Dermis microvascular lymphatic vessel endothelial cell (primary cell): Measurements from ENCODE around the gene SCN4A. TPM values are rescaled to one million over a fixed set of nuclear protein-coding genes. Genes with fewer than 3 reads are reported as not detected.
"Not testable (repeated sequence)": the region's sequence is repeated elsewhere in the genome, so short reads cannot be mapped to it uniquely, and the experiment has no call there.

Source experiments
- DNase-seq, 2 donors: peaks; one replicate each; pipeline versions ENCODE4 v3.0.0 to v3.0.0-alpha.2; 2010; ENCODE audit warnings: low read depth in 2 of 2
- total RNA-seq: library from RNA; depleted of rRNA; stranded (reverse); fragments of >200 nt; gene quantifications from 2 replicates; pipeline ENCODE4 v1.2.1, GENCODE V29; 2014

SCN4A gene
- total RNA-seq, 1 donor from 2014 or later = 0.13 TPM

DNA sequence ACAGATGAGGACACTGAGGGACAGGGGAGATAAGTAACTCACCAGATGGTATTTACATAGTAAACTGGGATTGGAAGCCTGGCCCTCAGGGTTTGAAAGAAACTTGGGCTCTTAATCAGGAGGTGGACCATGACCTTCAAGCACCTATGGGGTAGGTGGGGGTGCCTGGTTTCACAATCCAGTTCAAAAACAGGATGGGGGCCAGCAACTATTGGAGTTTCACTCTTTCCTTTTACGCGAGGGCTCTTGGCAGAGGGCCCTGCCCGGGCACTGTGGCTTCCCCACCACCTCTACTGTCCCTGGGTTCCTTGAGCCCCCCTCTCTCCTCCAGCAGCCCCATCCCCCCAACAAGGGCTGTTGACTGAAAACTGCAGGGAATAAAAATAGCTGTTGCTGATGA, 14.1 kb upstream of the SCN4A start:
- DNase-seq = no peak

DNA sequence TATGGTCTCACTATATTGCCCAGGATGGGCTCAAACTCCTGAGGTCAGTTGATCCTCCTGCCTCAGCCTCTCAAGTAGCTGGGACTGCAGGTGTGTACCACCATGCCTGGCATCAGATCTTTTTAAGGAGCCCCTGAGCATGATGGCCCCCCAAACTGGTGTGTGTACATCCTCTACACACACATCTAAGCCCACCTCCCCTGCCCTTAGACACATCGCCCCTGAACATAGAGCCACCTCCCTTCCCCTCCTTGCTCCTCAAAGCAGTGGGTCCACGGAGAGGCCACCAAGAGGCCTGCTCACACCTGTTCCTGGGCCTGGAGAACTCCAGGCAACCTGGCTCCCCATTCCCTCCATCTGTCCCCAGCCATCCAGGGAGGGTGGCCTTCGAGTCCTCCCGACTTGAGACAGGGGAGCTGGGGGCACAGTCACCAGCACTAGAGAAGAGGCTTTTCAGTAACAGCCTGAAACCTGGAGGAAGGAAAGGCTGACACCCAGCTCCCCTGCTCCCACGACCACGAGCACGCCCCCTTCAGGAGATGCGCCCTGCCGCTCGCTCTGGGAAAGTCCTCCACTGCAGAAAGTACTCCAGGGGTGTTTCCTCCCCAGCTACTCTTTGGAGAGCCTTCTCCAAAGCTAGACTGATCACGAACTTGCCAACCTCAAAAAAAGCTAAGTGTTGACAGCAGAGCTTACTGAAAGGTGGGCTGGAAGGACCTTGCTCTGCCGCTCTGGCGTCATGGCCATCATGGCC, 12.8 kb upstream of the SCN4A start:
- no peak for DNase-seq

DNA sequence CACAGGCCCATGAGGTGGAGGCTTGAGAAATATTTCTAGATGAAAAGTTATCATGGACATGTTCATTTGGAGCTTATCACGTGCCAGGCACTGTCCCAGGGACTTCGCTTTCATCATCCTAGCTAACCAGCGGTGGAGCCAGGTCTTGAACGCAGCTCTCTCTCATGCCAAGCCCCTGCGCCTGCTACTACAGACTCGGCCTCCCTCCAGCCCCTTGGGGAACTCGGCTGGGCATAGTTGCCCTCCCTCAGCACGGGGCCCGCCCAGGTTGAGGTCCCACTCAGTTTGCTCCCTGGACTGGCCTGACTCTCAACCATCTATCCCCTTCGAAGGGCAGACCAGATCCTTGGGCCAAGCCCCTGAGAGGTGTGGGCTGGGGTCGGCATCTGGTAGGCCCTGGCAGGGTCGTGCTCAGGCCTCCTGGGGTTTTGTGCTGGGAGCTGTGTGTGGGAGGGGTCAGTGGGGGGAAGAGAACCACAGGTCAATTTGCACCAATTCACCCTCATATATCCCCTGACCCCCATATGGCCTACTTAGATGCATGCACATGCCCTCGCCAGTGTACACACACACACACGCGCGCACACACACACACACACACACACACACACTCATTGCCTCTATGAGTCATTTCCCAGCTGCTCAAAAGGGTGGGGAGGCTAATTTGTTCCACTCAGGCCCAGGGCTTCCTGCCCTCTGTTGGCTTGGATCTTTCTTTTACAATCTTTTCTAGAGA, 12.1 kb upstream of the SCN4A start:
- DNase-seq = peak; percentile 91 to 93

DNA sequence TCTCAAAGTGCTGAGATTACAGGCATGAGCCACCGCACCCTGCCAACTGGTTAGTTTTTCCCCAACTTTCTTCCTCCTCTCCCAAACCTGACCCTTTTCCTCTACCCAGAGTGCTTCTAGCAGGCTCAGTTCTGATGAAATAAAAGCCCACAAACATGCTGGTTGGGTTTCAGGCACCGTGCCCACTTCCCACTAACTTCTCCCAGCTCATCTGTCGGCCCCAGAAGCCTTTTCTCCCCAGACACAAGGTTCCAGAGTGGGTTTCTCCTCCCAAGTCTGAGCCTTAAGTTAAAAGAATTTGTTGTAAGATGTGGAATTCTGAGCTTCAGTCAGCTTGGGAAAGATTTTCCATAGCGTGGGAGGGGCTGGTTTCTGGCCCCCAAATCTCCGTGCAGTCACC, 11.5 kb upstream of the SCN4A start:
- DNase-seq = no peak

DNA sequence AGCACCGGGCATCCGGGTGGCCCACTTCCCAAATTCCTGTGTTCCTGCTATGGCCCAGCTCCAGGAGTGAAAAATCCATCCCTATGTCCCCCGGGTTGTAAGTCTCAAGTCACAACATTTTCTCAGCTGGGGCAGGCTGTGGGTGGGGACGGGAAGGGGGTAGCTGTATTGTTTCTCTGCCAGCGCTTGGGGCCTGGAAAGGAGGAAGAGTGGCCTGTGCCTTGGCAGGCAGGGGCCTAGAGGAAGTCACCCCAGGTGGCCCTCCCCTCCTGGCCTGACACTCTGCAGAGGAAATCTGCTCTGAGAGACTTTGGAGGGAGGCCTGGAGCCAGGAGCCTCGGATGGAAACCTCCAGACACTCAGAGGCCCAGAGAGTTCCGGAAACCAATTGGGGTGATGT, 10.6 kb upstream of the SCN4A start:
- DNase-seq = no peak

DNA sequence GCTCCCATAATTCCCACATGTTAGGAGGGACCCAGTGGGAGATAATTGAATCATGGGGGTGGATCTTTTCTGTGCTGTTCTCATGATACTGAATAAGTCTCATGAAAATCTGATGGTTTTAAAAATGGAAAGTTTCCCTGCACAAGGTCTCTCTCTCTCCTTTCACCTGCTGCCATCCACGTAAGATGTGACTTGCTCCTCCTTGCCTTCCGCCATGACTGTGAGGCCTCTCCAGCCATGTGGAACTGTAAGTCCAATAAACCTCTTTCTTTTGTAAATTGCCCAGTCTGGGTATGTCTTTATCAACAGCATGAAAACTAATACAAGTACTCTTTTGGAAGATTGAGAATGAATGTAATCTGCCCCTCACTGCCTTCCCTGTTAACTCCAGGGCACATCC, 9.9 kb upstream of the SCN4A start:
- not testable (repeated sequence) for DNase-seq

DNA sequence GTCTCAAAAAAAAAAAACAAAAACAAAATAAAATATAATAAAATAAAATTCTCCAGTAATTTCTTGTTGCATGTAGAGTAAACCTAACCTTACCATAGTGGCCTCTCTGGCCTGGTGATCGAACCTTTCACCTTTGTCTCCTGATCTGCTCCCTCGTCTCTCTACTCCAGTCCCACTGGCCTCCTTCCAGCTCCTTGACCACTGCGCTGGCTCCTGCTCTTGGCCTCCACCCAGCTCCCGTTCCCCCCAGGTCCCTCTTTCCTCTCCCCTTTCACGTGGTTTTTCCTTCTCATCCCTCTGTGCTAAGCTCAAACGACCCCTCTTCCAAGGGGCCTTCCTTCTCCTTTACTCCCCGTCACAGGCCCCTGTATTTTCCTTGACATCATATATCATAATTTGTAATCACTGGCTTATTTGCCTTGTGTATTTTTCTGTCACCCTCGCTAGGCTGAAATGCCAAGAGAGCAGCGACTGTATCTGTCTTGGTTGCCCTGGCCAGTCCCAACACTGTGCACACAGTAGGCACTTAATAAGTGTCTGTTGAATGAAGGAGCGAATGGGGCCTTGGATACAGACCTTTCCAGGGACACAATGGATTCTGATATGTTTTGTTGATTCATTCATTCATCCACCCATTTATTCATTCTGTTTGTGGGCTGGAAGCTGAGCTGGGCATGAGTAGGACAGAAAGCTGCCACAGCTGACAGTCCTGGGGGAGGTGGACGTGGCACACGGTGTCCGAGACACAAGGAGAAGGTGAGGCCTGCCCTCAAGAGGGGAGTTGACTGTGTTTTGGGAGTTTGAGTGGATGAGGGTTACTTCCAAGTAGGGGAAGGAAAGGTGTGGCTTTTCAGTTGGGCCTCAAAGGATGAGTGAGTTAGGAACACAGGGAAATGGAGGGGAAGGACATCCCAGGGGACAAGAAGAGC, 5.8 kb upstream of the SCN4A start:
- DNase-seq = no peak

DNA sequence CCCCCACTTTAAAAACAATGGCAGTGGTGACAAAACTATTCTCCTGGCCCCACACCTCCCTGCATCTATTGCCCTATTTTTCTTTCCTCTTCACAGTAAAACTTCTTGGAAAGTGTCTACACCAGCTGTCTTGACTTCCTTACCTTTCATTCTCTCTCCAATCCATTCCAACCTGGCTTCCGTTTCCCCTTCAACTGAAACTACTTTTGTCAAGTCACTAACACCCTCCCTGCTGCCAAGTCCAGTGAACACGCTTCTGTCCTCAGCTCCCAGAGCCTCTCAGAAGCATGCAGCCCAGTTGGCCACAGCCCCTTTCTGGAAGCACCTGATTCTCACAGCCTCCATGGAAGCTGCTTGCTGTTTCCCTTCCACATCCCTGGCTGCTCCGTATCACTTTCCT, 4.0 kb upstream of the SCN4A start:
- no peak for DNase-seq

DNA sequence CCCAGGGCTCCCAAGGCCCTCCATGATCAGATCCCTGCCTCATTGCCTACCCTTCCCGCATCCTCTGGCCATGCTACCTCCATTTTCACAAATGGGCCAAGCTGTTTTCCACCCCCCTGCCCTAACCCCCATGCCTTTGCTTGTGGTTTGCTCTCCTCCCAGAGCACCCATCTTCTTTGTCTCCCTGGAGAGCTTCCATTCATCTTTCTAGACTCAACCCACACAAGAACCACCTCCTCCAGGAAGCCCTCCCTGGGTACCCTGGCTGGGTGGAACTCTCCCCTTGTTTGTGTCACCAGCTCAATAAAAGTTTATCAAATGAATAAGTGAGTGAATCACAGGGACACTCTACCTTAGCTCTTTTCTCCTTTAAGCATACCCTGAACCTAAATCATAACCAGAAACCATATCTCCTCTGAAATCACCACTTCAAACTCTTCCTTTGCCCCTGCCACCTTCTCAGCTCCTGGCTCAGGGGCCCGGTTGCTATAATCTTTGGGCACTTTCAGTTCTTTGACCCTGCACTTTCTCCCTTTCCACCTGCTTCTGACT, 2.9 kb upstream of the SCN4A start:
- no peak for DNase-seq

DNA sequence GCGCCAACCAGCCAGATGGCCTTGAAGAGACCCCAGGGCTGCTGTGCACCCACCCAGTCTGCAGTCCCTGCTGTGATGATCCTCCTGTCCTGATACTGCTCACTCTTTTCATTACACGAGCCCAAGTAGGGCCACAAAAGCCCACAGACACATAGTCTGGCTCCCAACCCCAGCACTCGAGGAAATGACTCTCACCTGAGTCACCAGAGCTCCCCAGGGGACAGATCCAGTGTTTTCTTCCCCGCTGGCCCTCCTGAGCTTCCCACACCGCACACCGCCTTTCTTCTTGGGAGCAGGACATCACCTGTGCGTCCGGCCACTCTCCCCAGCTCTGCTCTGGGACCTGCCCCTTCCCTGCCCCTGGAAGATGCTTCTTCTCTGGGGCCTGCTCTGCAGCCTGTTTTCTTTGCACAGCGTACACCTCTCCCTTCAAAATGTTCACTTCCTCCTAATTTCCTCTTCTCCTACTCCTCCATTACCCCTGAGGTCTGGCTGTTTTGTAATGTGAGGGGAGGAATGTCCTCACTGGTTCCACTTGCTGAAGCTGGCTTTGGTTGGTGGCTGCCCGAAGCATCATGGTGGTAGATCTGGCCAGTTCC, 2.0 kb upstream of the SCN4A start:
- DNase-seq = peak in 1 of 2 donors; percentile 72

DNA sequence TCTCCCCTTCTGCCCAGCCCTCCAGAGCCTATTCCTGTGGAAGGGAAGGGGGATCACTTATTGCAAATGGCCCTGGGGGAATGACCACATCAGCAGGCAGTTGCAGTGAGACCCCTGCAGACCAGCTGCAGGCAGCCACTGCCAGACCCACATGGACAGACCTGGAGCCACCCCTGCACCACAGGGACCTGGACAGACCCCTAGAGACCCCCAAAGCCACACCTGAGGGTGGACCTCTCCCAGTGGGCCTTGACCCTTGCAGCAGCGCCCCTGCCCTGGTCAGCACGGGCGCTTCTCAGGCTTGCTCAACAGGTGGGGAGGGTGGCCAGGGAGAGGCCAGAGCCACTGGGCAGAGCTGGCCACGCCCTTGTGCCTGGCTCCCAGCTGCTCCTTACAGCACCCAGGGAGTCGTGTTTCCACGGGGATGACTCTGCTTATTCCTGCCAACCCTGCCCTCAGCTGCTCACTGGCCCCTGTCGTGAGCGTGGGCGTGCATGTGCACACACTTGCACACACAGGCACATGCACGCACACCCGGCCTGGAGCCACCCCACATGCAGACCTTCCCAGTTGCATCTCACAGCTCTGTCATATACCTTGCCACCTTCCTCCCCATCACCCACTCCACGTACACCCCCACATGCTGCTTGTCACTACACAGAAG, 1.3 kb upstream of the SCN4A start:
- no peak for DNase-seq

DNA sequence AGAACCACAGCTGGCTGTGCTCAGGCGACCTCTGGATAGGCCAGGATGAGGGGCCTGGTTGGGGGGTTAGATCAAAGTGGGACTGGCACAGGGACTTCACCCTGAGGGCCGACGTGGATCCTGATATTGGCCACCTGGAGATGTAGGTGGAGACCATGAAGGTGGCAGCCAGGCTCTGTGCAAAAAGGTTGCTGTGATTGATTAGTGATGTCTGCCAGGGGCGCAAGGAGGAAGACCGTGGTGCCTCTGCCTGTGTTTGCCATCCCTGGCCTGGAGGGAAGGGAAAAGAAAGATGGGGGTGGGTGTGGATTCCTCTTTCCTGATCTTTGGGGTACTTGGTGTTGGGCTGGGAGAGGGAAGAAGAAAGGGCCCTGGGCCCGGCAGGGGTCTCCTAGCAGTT, 529 bp upstream of the SCN4A start:
- DNase-seq = no peak

DNA sequence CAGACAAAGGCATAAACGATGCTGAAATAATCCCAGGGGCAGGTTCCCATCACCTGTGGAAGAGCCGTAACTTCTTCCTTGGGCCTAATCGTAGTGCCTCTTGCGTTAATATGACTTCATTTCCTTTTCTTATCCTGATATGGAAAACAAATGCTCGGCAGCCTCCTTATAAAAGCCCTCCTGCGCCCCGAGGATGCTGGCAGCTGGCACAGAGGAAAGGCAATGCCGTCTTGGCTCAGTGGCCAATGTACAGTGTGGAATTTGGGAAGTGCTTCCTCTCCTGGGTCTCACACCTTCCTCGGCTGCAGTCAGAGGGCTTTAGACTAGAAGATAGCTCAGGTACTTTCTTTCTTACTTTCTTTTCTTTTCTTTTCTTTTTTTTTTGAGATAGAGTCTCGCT, 3.4 kb downstream of the SCN4A start:
- no peak for DNase-seq

DNA sequence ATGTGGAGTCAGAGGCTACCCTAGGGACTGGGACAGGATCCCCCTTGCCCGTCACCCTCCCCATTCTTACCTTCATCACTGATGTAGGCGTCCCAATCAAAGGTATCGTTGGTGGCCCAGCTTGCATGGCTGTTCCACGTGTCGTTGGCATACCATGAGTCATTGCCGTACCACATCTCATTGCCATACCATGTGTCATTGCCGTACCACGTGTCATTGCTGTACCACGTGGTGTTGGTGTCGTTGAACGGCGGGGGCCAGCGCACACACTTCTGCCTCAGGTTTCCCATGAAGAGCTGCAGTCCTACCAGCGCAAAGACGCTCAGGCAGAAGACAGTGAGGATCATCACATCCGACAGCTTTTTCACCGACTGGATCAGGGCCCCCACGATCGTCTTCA, 4.8 kb downstream of the SCN4A start:
- DNase-seq = no peak

DNA sequence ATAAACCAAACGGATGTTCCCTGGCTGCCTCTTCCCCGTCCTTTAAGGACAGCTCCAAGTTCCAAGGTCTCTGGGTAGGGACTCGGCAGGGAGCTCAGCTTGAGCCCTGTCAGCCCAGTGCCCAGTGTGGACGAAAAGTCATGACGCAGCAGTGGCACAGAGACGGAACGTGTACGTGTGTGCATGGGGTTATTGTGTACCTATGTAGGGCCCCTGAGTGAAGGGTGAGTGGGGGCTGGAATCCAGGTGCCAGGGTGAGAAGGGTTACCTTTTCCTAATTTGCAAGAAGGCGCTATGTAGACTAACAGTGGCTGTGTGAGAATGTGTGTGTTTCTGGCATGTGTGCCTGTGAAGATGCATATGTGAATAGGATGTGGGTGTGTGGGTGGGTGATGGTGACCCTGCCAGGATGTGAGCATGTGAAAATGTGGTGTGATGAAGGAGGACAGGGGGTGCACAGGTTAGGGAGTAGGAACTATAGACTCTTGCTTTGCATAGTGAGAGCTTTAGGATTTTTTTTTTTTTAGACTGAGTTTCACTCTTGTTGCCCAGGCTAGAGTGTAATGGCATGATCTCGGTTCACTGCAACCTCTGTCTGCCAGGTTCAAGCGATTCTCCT, 6.0 kb downstream of the SCN4A start:
- DNase-seq = no peak

DNA sequence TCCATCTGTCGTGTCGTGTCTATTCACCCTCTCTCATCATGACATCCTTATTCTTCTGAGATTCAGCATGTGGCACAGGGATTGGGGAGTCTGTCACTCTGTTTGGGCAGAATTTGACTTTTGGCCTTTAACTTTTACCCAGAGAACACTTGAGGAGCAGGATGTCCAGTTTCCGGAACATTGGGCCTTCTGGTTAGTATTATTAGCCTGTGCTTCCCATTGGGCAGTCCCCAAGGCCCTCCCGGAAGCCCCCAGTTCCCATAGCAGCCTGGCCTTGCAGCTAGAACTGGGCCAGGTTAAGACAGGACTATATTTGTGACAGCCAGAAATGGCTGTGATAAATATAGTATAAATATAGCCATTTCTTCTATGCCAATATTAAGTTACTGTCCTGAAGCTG, 9.6 kb downstream of the SCN4A start:
- DNase-seq = no peak

DNA sequence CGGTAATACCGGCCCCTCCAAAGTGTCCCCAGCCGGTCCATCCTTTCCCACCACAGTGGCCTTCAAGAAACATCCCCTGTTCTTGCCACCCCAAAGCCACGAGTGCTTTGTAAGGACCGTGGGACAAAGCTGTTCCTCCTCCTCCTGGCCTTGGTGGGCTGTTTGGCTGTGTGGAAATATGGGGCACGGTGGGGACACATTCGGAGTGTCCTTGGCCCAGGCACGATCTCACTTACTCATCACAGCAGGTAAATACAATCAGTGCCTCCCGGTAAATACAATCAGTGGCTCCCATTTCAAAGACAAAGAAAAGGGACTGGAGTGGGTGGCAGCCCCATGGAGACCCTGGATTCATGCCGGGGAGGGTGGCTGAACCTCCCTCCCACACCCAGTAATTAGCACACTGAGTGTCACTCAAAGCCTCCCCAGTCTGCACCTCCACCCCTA, 10.4 kb downstream of the SCN4A start:
- DNase-seq = no peak

DNA sequence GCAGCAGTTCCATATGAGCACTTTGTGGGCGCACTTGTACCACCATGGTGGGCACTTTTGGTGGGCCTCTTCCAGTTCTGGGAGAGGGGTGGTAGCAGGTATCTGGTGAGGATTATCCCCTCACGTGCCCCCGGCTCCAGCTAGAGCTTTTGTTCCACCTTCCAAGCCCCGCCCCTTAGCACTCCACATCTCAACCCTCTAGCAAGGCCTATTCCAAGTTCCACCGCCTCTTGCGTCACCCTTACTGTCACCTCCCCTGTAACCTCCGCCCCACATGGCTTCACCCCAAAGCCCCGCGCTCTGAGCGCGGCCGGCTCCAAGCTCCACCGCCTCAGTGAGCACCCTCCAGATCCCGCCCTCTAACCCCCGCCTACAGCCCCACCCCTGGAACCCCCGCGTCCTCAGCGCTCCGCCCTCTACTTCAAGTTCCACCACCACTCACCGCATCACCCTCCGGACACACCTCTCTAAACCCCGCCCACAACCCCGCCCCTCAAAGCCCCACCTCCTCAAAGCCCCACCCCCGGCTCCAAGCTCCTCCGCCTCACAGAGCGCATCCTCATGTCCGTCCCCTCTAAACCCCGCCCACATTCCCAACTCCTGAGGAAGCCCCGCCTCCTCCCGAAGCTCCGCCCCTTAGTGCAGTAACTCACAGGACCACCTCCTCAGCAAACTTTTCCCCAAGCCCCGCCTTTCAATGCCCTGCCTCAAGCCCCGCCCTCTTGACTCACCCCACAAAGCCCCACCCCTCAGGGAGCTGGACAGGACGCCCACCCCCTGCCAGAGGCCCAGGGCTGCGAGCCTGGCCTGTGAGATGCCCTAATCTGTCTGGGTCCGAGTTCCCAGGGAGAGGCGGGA, 11.1 kb downstream of the SCN4A start:
- DNase-seq = peak; percentile 30 to 69

DNA sequence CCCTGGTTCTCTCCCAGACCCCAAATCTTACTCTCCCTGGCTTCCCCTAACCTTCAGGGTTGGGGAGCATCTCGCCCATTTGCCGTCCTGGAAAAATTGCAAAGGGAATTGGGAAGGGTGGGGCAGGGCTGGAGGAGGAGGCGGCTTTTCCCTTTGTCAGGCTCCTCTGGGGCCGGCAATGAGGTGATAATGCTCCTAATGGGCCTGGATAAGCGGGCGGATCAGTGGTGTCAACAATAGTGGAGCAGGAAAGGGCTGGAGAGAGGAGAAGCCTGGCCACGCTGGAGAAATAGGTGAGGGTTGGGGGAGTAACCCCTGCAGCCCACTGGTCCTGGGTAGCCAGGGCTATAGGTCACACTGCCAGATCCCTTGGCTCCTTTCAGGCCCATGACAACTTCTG, 12.3 kb downstream of the SCN4A start:
- DNase-seq = no peak
